GM18517 (cell line): ENCODE measurements around the gene TANGO6.

Source experiments
- ATAC-seq: cut with Tn5 transposase; IDR thresholded peaks from one replicate; pipeline ENCODE4 v1.9.1; 2021; ENCODE audit warnings: mild to moderate bottlenecking, moderate library complexity; ENCODE audit not compliant: unreplicated experiment

Gene TANGO6

GRCh38 chr16:68999114-68999513 lies 155.8 kb downstream of the TANGO6 start:
- no peak for ATAC-seq

GRCh38 chr16:69003500-69003899 lies 160.2 kb downstream of the TANGO6 start:
- ATAC-seq: no peak

DNA sequence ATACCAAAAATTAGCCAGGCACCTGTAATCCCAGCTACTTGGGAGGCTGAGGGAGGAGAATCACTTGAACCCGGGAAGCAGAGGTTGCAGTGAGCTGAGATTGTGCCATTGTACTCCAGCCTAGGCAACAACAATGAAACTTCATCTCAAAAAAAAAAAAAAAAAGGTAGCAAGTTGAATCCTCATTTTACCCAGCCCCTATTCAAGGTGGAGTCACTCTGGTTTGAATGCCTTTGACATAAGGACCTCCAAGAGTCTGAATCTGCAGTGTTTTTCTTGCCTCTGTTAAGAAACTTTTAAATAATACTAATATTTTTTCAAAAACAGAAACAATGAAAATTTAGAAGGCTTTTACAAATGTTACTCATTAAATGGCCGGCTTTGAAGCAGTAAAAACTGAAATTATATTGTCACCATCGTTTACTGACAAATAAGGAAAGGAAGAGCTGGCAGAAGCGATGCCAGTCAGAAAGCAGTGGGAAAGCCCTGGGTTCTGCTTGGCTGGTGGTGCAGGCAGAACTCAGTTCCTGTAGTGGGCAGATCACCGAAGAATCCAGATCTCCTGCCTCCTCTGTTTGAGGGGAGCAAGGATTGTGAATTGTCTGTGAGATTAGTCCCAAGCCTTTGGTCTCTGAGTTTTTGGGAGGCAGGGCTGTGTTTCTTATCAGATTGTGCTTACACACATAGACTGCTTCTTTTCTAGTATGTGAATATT lies 162.5 kb downstream of the TANGO6 start:
- ATAC-seq: no peak

GRCh38 chr16:69012906-69013305 lies 169.6 kb downstream of the TANGO6 start:
- ATAC-seq: no peak

- ATAC-seq: no peak
Measured at GRCh38 chr16:69013991-69014390, 170.7 kb downstream of the TANGO6 start.

DNA sequence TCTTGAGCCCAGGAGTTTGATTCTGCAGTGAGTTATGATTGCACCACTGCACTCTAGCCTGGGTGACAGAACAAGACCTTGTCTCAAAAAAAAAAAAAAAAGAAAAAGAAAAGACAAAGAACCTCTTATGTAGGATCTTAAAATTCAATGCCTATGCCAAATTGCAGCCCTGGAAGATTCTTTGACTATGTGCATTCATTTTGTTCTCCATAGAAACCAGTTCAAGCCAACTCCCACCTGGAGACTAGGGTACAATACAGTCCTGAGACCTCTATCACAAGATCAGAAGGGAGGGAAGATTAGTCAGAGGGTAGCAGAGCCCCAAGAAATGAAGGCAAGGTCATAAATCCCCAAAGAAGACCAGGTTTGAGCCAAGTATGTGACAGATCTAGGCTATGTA lies 171.5 kb downstream of the TANGO6 start:
- no peak for ATAC-seq

DNA sequence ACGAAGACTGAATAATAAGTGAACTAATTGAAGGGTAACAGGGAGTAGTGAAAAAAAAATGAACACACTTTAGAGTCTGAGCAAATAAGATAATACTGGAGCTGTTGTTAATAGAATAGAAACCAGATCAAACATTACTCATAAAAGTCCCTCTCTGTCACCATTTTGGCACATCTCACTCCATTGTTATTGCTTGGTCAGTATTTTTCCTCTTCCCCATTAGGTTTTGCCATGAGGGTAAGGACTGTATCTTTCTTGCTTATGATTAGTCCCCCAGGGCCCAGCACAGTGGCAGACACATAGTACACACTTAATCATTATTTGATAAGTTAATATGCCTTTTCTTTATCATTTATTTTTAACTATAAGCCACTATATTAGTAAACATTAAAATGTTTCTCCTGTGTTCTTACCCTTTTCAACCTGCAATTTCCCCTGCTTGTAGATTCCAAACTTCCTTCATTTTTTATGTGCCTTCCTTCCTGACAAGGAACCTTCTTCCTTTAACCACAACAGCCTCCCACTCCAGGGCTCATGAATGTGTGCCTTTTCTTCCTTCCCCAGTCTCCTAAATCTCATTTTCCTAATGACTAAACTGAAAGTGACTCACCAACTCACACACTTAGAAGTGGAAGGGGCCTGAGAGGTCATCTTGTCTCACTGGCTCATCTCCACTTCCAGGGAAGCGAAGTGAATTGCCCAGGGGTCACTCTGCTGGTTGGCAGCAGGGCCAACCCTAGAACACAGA lies 173.9 kb downstream of the TANGO6 start:
- no peak for ATAC-seq

DNA sequence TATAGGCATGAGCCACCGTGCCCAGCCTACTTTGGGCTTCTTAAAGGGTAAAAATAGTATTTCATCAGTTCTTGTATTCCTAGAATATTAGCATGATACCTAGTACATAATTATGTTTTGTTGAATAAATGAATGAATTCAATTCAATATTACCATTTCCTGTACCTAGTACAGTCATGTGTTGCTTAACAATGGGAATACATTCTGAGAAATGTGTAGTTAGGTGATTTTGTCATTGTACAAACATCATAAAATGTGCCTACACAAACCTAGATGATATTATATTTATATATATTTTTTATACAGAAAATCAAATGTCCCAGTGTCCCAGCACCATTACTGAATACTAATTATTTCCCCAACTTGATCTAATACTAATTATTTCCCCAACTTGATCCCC lies 176.5 kb downstream of the TANGO6 start:
- ATAC-seq: no peak

- ATAC-seq: no peak
Measured at GRCh38 chr16:69029121-69029520, 185.8 kb downstream of the TANGO6 start.

DNA sequence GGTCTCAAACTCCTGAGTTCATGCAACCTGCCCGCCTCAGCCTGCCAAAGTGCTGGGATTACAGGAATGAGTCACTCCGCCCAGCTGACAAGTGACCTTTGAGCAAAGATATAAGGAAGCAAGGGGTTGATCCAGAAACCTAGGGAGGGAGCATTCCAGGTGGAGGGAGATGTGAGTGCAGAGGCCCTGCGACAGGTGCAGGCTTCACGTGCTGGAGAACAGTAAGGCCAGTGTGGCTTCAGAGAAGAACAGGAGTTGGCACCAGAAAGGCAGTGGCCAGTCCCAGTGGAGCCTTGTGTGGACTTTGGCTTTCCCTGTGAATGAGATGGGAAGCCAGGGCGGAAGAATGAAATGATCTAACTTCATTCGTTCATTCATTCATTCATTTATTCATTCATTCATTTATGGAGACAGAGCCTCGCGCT lies 188.6 kb downstream of the TANGO6 start:
- no peak for ATAC-seq

- ATAC-seq: no peak
Measured at GRCh38 chr16:69033151-69033949, 190.0 kb downstream of the TANGO6 start.

- ATAC-seq: no peak
Measured at GRCh38 chr16:69035375-69035774, 192.0 kb downstream of the TANGO6 start.

- ATAC-seq: no peak
Measured at GRCh38 chr16:69036399-69037091, 193.2 kb downstream of the TANGO6 start.

DNA sequence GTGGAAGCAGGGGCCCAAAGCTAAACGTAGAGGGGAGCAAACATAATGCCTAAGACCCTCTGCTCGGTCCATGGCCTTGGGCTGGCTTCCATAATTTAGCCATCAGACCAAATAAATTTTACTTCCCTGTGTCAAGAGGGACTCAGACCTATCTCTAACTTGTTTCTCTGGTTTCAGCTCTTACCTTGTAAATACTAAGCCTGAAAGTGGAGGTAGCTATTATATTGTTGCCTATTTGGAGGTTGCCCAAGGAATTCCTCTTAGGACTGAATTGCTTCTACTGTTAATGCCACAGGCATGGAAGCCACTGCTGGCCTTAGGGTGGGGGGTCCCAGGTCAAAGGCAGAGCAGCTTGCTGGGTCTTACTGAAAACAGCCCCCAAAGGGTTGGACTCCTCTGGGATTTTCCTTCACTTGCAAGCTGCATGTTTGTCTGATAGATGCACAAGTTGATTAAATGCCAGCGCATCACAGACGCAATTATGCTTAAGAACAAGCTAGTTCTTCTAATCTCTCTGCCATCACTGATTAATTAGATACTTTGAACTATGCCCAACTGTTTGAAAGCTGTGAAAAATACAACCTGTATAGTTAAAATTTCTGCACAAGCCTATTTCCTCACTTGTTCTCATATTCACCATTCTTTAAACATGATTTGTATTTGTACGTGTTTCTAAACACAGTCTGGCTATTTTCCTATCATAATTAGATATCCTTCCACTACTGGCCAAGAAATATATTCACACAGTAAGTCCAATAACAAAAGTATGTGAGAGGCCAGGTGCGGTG lies 194.2 kb downstream of the TANGO6 start:
- no peak for ATAC-seq

GRCh38 chr16:69039333-69039941 lies 196.1 kb downstream of the TANGO6 start:
- no peak for ATAC-seq

DNA sequence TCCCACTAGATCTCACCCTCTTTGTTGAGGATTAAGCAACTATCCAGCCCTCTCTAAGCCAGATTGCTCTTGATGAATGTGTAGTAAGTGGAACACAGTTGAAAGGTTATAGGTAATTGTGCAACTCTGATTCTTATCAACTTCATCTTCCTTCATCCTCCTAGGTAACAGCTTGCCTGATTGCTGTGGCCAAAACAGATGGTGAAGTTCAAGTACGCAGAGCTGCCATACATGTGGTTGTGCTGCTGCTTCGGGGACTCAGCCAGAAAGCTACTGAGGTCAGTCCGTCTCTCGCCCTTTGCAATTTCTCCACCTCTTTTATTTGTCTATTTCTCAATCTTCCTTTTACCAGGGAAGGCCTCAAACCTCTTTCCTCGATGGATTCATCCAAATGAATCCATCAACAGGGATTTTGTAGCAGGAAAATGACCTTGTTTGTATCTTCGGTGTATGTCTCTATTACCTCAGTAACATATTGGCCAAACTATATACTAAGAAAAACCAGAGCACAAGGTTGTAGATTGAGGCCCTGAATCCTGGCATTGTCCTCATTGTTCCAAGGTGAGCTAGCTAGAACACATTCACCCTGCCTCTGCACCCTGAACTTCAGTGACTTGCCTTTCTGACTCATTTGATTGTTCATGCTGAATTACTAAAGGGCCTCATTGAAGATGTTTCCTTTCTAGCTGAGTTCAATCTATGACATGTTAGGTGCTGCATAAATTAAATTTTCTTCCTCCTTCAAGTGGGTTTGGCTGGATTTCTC lies 197.0 kb downstream of the TANGO6 start:
- ATAC-seq: no peak

DNA sequence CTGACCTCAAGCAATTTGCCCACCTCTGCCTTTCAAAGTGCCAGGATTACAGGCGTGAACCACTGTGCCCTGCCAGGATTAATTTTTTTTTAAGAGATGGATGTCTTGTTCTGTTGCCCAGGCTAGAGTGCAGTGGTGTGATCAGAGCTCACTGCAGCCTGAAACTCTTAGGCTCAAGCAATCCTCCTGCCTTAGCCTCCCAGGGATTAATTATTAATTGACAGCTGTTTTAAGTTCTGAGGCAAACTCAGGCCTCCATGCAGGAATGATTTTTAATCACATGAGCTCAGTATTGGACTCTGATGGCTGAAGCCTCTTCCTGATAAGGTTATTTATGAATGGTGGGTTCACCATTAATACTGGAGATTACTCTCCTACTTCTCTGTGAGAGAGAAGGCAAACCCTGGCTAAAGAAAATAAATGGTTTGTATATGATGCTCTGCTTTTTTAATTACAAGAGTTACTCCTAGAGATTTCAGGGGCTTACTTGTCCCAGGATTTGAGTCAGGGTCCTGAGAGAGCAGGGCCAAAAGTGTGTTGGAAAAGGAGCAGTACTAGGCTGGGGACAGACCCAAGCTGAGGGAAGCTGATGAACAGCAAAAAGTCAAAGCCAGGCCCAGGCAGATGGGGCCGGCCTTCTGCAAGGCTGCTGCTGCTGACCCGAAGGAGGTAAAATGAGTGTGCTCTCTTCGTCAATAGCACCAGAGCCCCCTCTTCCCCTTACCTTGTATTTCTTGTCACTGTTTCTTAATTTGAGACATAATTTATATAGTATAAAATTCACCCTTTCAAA lies 205.2 kb downstream of the TANGO6 start:
- ATAC-seq: no peak

GRCh38 chr16:69049146-69049545 lies 205.8 kb downstream of the TANGO6 start:
- ATAC-seq: no peak
